Right cardiac atrium (tissue), 5 donors: ENCODE data around the gene CCNH. TPM values are rescaled to one million over a fixed set of nuclear protein-coding genes. Genes with fewer than 3 reads are reported as not detected.

ENCODE experiments used
- ATAC-seq, 2 donors: fragments of 200-7000 bp; cut with Tn5 transposase; one replicate each; pipeline versions ENCODE4 v1.8.0 to v1.9.1; 2020; ENCODE audit warnings: moderate library complexity in 2 of 2, mild to moderate bottlenecking in 1 of 2
- DNase-seq, 3 donors: peaks; one replicate each; pipeline ENCODE4 v3.0.0-alpha.2; 2020
- H3K27ac ChIP-seq: one replicate; pipeline ENCODE4 v1.5.1; 2013; ENCODE audit warnings: mild to moderate bottlenecking, low read length, control low read depth, moderate library complexity
- H3K27me3 ChIP-seq: one replicate; pipeline ENCODE4 v1.6.1; 2013; ENCODE audit not compliant: control insufficient read depth, insufficient read depth
- H3K4me1 ChIP-seq: one replicate; pipeline ENCODE4 v1.6.1; 2013; ENCODE audit warnings: low read length; ENCODE audit not compliant: control insufficient read depth, insufficient read depth
- H3K4me3 ChIP-seq: one replicate; pipeline ENCODE4 v1.5.1; 2013; ENCODE audit warnings: low read length, control low read depth
- H3K9me3 ChIP-seq: one replicate; pipeline ENCODE4 v1.6.1; 2013; ENCODE audit warnings: low read length; ENCODE audit not compliant: control insufficient read depth
- WGBS: extraction: QIAGEN DNeasy Blood & Tissue Kit; methylation state at CpG from one replicate; pipeline ENCODE4 v1.1.7; 2013; 5-methylcytosine and 5-hydroxymethylcytosine counted together
- intact Hi-C, 4 donors: fragments of 100-400 bp; cut with DNase I; formaldehyde crosslinking; loops; one replicate each; pipeline versions ENCODE4 v1.11.0 to v1.14.0; 2022 to 2023
- polyA plus RNA-seq: library from polyadenylated mRNA; stranded (reverse); fragments of 200-250 nt; gene quantifications from one replicate; pipeline ENCODE4 v1.2.3, GENCODE V29; 2013
- total RNA-seq, 4 donors: library from RNA; stranded (reverse); fragmentation: NEBNext Ultra II Directional; extraction: Animal tissue kit (Norgen Biotek cat#: 25700); gene quantifications; one replicate each; pipeline ENCODE4 v1.2.1, GENCODE V29; 2021
- donor health status: healthy with polysubstance abuse.
- donor health status: DM: no; HTN: yes; CAD: no.
- donor health status: DM: no; HTN: no; CAD: no.
- donor health status: DM: no; HTN: yes; CAD: no; lungs with severe emphysema.
- donor health status: DM: yes; HTN: yes; CAD: no.

Gene CCNH
- total and polyA plus RNA-seq, 5 donors, result 23.4 to 42.8 (median 35.5) TPM

- WGBS, result 92% methylated on average over 3 of the region's 3 CpGs
- intact Hi-C loops, result no loop called here
- H3K27ac ChIP-seq, result no peak overlapping the region
Observed at GRCh38 chr5:87390075-87390474, 22.7 kb downstream of the CCNH start.

GRCh38 chr5:87389296-87390034 is 23.3 kb downstream of the CCNH start:
- no peak for ATAC-seq
- WGBS, result 94% methylated on average over 14 of the region's 14 CpGs
- no peak for DNase-seq
- Histone ChIP-seq H3K27ac (no peak overlapping the region), H3K4me3 (no peak overlapping the region), H3K4me1 (no peaks in the 10 kb centered on the region), H3K9me3 (no peaks in the 10 kb centered on the region), H3K27me3 (no peaks in the 10 kb centered on the region)
- intact Hi-C loops, result no loop called here

More at GRCh38 chr5:87390075-87390474, 22.7 kb downstream of the CCNH start:
- Histone ChIP-seq H3K4me1 (no peaks in the 10 kb centered on the region), H3K9me3 (no peaks in the 10 kb centered on the region), H3K27me3 (no peaks in the 10 kb centered on the region), H3K4me3 (no peak overlapping the region)
- ATAC-seq (no peak), DNase-seq (peak in 1 of 3 donors; percentile 35)

DNA sequence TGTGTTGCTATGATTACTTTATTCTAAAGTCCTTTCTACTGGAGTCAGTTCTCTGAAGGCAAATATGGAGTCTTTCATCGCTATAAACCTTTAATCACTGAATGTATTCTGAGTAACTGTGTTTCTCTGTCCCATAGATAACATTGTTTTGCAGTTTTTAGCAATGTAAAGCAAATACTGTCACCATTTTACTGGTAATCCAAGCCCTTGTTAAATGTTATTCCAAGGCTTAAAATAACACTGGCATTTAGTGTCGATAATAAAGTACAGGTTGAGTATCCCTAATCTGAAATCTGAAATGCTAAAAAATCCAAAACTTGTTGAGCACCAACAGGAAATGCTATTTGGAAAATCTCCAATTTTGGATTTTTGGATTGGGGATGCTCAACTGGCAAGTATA is 24.6 kb downstream of the CCNH start:
- no peak for DNase-seq
- no peak for ATAC-seq
- Histone ChIP-seq H3K27ac (no peak overlapping the region), H3K4me3 (no peak overlapping the region), H3K27me3 (no peaks in the 10 kb centered on the region), H3K4me1 (no peaks in the 10 kb centered on the region), H3K9me3 (no peaks in the 10 kb centered on the region)
- intact Hi-C loops, result no loop called here
- WGBS, result 57% methylated on average over 2 of the region's 2 CpGs

DNA sequence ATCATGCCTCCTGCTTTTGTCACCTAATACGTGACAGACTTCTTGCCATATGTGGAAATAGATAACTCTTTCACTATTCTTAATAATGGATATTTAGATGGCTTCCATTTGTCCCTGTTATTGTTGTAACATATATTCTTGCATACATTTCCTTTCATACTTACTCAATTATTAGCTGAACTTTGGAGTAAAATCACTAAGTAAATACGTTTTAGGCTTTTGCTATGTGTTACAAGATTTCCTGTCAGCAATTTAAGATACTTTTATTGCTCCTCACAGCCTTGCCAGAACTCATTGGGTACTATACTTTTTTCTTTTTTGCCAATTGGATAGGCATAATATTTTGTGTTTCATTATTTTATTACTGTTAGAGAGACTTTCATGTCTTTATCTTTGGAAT is 26.9 kb downstream of the CCNH start:
- DNase-seq (no peak), ATAC-seq (no peak)
- no peak overlapping the region for H3K4me3 ChIP-seq
- 57% methylated on average over 2 of the region's 2 CpGs for WGBS
- H3K9me3 ChIP-seq, result no peaks in the 10 kb centered on the region
- H3K27ac ChIP-seq, result no peak overlapping the region
- H3K4me1 ChIP-seq, result no peaks in the 10 kb centered on the region
- intact Hi-C loops, result no loop called here
- H3K27me3 ChIP-seq, result no peaks in the 10 kb centered on the region

- DNase-seq (no peak), ATAC-seq (no peak)
- intact Hi-C loops, result no loop called here
- WGBS, result 83% methylated on average over 1 of the region's 1 CpG
- Histone ChIP-seq H3K9me3 (no peaks in the 10 kb centered on the region), H3K27me3 (no peaks in the 10 kb centered on the region), H3K4me3 (no peak overlapping the region), H3K4me1 (no peaks in the 10 kb centered on the region), H3K27ac (no peak overlapping the region)
Observed at GRCh38 chr5:87383216-87383615, 29.5 kb downstream of the CCNH start.

GRCh38 chr5:87382224-87382623 is 30.5 kb downstream of the CCNH start:
- no peak for DNase-seq
- Histone ChIP-seq H3K9me3 (no peaks in the 10 kb centered on the region), H3K27me3 (no peaks in the 10 kb centered on the region), H3K27ac (no peak overlapping the region), H3K4me1 (no peaks in the 10 kb centered on the region), H3K4me3 (no peak overlapping the region)
- no peak for ATAC-seq
- intact Hi-C loops, result no loop called here
- 98% methylated on average over 1 of the region's 1 CpG for WGBS

GRCh38 chr5:87372705-87373104 is 40.0 kb downstream of the CCNH start:
- no peak for DNase-seq
- no peak for ATAC-seq
- no peaks in the 10 kb centered on the region for H3K9me3 ChIP-seq
- 64% methylated on average over 2 of the region's 2 CpGs for WGBS
- H3K4me1 ChIP-seq, result no peaks in the 10 kb centered on the region
- H3K27me3 ChIP-seq, result no peaks in the 10 kb centered on the region
- intact Hi-C loops, result no loop called here
- no peak overlapping the region for H3K27ac ChIP-seq
- no peak overlapping the region for H3K4me3 ChIP-seq

DNA sequence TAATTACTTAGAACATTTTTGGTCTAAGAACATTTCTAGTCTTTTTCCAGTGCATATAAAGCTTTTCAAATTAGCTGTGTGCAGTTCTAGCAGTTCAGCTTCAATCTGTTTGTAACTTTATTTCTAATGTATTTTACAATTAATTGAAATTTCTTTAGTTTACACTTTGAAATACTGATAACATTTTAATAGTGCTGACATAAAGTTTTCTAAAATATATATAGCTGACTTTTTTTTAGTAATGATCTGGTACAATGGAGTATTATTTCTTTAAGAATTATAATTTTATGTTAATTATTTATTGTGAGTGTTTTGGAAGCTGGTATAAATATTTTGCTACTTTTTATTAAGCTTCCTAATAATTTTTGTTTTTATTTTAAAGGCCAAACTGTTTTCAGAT is 43.3 kb downstream of the CCNH start:
- Histone ChIP-seq H3K27me3 (no peaks in the 10 kb centered on the region), H3K4me3 (no peak overlapping the region), H3K4me1 (no peaks in the 10 kb centered on the region), H3K9me3 (no peaks in the 10 kb centered on the region), H3K27ac (no peak overlapping the region)
- DNase-seq (no peak), ATAC-seq (no peak)
- intact Hi-C loops, result no loop called here

GRCh38 chr5:87368601-87369000 is 44.1 kb downstream of the CCNH start:
- no peak overlapping the region for H3K27ac ChIP-seq
- H3K9me3 ChIP-seq, result no peaks in the 10 kb centered on the region
- WGBS, result 43% methylated on average over 3 of the region's 3 CpGs
- DNase-seq (no peak), ATAC-seq (peak in 1 of 2 donors; percentile 52)
- intact Hi-C loops, result no loop called here
- no peaks in the 10 kb centered on the region for H3K4me1 ChIP-seq
- H3K4me3 ChIP-seq, result peak overlapping the region; percentile 15
- no peaks in the 10 kb centered on the region for H3K27me3 ChIP-seq

DNA sequence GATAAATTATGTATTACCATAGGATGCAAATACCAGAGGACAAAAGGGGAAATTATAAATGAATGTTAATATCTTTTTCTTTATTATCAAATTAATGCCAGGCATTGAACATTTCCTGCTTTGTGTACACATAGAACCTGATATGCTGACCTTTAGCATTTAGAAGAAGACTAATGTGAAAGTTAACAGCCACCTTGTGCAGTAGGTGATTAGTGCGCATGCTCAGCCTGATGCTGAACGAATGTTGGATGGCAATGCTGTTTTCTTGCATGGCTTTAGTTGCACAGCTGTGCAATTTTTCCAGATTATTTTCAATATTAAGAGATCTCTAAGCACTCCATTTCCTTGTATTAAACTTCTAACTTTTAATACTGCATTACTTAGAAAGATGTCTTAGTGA is 45.5 kb downstream of the CCNH start:
- Histone ChIP-seq H3K27ac (no peak overlapping the region), H3K27me3 (no peaks in the 10 kb centered on the region), H3K9me3 (no peaks in the 10 kb centered on the region), H3K4me3 (no peak overlapping the region), H3K4me1 (no peaks in the 10 kb centered on the region)
- whole genome bisulfite sequencing, result 92% methylated on average over 2 of the region's 2 CpGs
- no peak for DNase-seq
- intact Hi-C loops, result no loop called here
- no peak for ATAC-seq

DNA sequence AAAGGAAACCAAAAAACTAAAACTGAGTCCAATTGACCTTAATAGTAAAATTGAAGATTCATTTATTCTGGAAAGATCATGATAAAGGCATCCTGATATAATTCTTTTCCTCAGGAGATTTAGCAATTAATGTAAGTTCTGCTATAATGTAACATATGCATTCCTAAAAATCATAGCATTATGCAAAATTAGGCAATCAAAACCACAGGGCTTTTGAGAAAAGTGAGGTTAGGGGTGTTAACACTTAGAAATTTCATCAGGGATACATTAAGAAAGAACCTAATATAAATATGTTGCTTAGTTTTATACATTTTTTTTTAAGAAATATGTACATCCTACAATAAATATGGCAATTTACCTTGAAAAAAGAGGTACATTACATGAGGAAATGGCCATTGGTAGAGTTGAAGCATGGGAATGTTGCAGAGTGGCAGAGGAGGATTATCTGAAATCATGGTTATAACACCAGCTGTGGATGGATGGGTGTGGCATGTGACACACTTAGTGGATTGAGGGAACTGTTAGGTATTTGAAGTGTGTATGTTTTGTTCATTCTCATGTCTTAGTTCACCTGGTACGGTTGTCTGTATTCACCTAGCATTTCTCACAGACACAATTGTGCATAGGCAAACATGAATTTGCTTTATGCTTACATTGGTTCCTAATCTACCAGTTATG is 51.1 kb downstream of the CCNH start:
- Histone ChIP-seq H3K4me3 (no peak overlapping the region), H3K27ac (no peak overlapping the region), H3K4me1 (peaks cover 1% of the 10 kb centered on the region), H3K9me3 (no peaks in the 10 kb centered on the region), H3K27me3 (no peaks in the 10 kb centered on the region)
- intact Hi-C loops, result no loop called here
- ATAC-seq, result no peak
- no peak for DNase-seq
- 91% methylated on average over 1 of the region's 1 CpG for WGBS
